CD14-positive monocyte (primary cell): Measurements from ENCODE around the gene TTC28. TPM values are rescaled to one million over a fixed set of nuclear protein-coding genes. Genes with fewer than 3 reads are reported as not detected.

Experiments used
- DNase-seq, 3 donors: peaks; one replicate each; pipeline ENCODE4 v3.0.0-alpha.2; 2011 to 2022
- H2AFZ ChIP-seq: 2 replicates; pipeline ENCODE4 v1.6.0; 2012; ENCODE audit warnings: mild to moderate bottlenecking, low read depth, low read length, inconsistent platforms; ENCODE audit not compliant: insufficient read depth, poor library complexity, severe bottlenecking
- H3K27ac ChIP-seq, 2 donors: 1 replicate in 1 of 2; 2 replicates in 1 of 2; pipeline ENCODE4 v1.5.1; 2012 to 2013; ENCODE audit warnings: low read length in 2 of 2, control low read depth in 1 of 2, inconsistent platforms in 1 of 2, low read depth in 1 of 2, mild to moderate bottlenecking in 1 of 2
- H3K27me3 ChIP-seq, 2 donors: one replicate each; pipeline versions ENCODE4 v1.6.0 to v1.6.1; 2011 to 2013; ENCODE audit warnings: low read length in 2 of 2; ENCODE audit not compliant: control insufficient read depth in 2 of 2, insufficient read depth in 2 of 2
- H3K36me3 ChIP-seq, 2 donors: replicated peaks in 1 of 2; 1 replicate in 1 of 2; 2 replicates in 1 of 2; pipeline versions ENCODE4 v1.5.1 to v1.6.1; 2012 to 2013; ENCODE audit warnings: low read length in 2 of 2, control low read depth in 1 of 2, inconsistent platforms in 1 of 2, mild to moderate bottlenecking in 1 of 2; ENCODE audit not compliant: insufficient read depth in 2 of 2, control insufficient read depth in 1 of 2
- H3K4me1 ChIP-seq, 2 donors: 1 replicate in 1 of 2; 2 replicates in 1 of 2; pipeline versions ENCODE4 v1.5.1 to v1.6.1; 2012 to 2013; ENCODE audit warnings: low read length in 2 of 2, control low read depth in 1 of 2, inconsistent platforms in 1 of 2, mild to moderate bottlenecking in 1 of 2, moderate library complexity in 1 of 2; ENCODE audit not compliant: insufficient read depth in 2 of 2, control insufficient read depth in 1 of 2
- H3K4me2 ChIP-seq: replicated peaks from 2 replicates; pipeline ENCODE3; 2012; ENCODE audit warnings: low read length, moderate library complexity, mild to moderate bottlenecking; ENCODE audit not compliant: poor library complexity, severe bottlenecking; ENCODE audit errors: extremely low read depth
- H3K4me3 ChIP-seq, 3 experiments: fragments of 200-600 bp in 1 of 3; sonication (generic) in 1 of 3; replicated peaks in 1 of 3; 1 replicate in 2 of 3; 2 replicates in 1 of 3; pipeline ENCODE4 v1.5.1; 2011 to 2013; ENCODE audit warnings: low read length in 3 of 3, mild to moderate bottlenecking in 3 of 3, control low read depth in 2 of 3, low read depth in 2 of 3, inconsistent platforms in 1 of 3, moderate library complexity in 1 of 3
- H3K79me2 ChIP-seq: 2 replicates; pipeline ENCODE4 v1.6.0; 2012; ENCODE audit warnings: mild to moderate bottlenecking, control low read depth, inconsistent platforms, low read length, moderate library complexity; ENCODE audit not compliant: insufficient read depth
- H3K9ac ChIP-seq: 2 replicates; pipeline ENCODE4 v1.6.0; 2017; ENCODE audit warnings: low read length, mild to moderate bottlenecking; ENCODE audit not compliant: insufficient read depth, poor library complexity, severe bottlenecking
- H3K9me3 ChIP-seq, 2 donors: replicated peaks in 1 of 2; 1 replicate in 1 of 2; 2 replicates in 1 of 2; pipeline versions ENCODE4 v1.5.1 to v1.6.1; 2012 to 2013; ENCODE audit warnings: low read length in 2 of 2, control low read depth in 1 of 2; ENCODE audit not compliant: control insufficient read depth in 1 of 2, insufficient read depth in 1 of 2
- H4K20me1 ChIP-seq: 2 replicates; pipeline ENCODE4 v1.6.0; 2012; ENCODE audit warnings: mild to moderate bottlenecking, low read length, control low read depth, moderate library complexity; ENCODE audit not compliant: insufficient read depth
- H3K27ac Mint-ChIP-seq, 7 donors: one replicate each; pipeline ENCODE4 v1.8.0; 2020; ENCODE audit warnings: mild to moderate bottlenecking in 7 of 7, mixed read lengths in 7 of 7, moderate library complexity in 6 of 7, inconsistent platforms in 2 of 7
- H3K27me3 Mint-ChIP-seq, 3 donors: one replicate each; pipeline ENCODE4 v1.8.0; 2021 to 2022; ENCODE audit warnings: low read depth in 3 of 3, mild to moderate bottlenecking in 3 of 3, mixed read lengths in 3 of 3, moderate library complexity in 3 of 3, inconsistent platforms in 1 of 3
- H3K36me3 Mint-ChIP-seq, 2 donors: one replicate each; pipeline ENCODE4 v1.8.0; 2020; ENCODE audit warnings: mixed read lengths in 2 of 2, inconsistent platforms in 1 of 2, mild to moderate bottlenecking in 1 of 2
- H3K4me1 Mint-ChIP-seq: one replicate; pipeline ENCODE4 v1.8.0; 2020; ENCODE audit warnings: mild to moderate bottlenecking, mixed read lengths
- H3K4me3 Mint-ChIP-seq, 2 donors: one replicate each; pipeline ENCODE4 v1.8.0; 2020; ENCODE audit warnings: mild to moderate bottlenecking in 2 of 2, mixed read lengths in 2 of 2, moderate library complexity in 1 of 2
- H3K9me3 Mint-ChIP-seq, 7 donors: one replicate each; pipeline ENCODE4 v1.8.0; 2020 to 2022; ENCODE audit warnings: mixed read lengths in 7 of 7, mild to moderate bottlenecking in 6 of 7, moderate library complexity in 6 of 7, inconsistent platforms in 2 of 7
- WGBS: methylation state at CpG from one replicate; pipeline ENCODE4 v1.1.5; 2013; ENCODE audit warnings: missing lambda C conversion rate; ENCODE audit not compliant: insufficient coverage; 5-methylcytosine and 5-hydroxymethylcytosine counted together
- intact Hi-C, 2 donors: fragments of 100-400 bp; cut with micrococcal nuclease; formaldehyde crosslinking; loops; one replicate each; pipeline versions ENCODE4 v1.15.0 to v1.15.1; 2023
- polyA plus RNA-seq, 3 donors: library from polyadenylated mRNA; depleted of rRNA in 1 of 3; unstranded in 2 of 3; stranded (reverse) in 1 of 3; fragments of 300-500 nt in 2 of 3; fragments of >200 nt in 1 of 3; fragmentation: Illumina TruSeq in 2 of 3; gene quantifications; 1 replicate in 2 of 3; 2 replicates in 1 of 3; pipeline ENCODE4 v1.2.3, GENCODE V29; 2012 to 2021
- TF ChIP-seq, protein P1 (sequence below): fragments of 200-600 bp; IDR thresholded peaks from one replicate; pipeline ENCODE4 v1.8.0; 2022; ENCODE audit warnings: antibody characterized with exemption, mild to moderate bottlenecking

TTC28 gene
- polyA plus RNA-seq, 3 donors = 0.24 to 0.61 TPM; not detected in 1

- Histone ChIP-seq H3K9me3 (no peaks in the 10 kb centered on the region), H3K4me2 (no peak overlapping the region), H3K36me3 (no peaks in the 10 kb centered on the region), H3K27ac (no peak overlapping the region), H3K27me3 (no peaks in the 10 kb centered on the region), H3K4me3 (no peak overlapping the region), H3K79me2 (no peaks in the 10 kb centered on the region), H2AFZ (no peak overlapping the region), H3K4me1 (no peaks in the 10 kb centered on the region), H3K9ac (no peak overlapping the region), H4K20me1 (no peaks in the 10 kb centered on the region)
- Mint-ChIP-seq H3K4me3 (no peak overlapping the region), H3K27me3 (peaks cover 1 to 2% (median 1%) of the 10 kb centered on the region in 3 donors), H3K4me1 (peaks cover 5% of the 10 kb centered on the region), H3K36me3 (no peaks in the 10 kb centered on the region), H3K9me3 (no peaks in the 10 kb centered on the region), H3K27ac (no peak overlapping the region)
- WGBS = 89% methylated on average over 2 of the region's 2 CpGs
- TF ChIP-seq, protein P1, sequence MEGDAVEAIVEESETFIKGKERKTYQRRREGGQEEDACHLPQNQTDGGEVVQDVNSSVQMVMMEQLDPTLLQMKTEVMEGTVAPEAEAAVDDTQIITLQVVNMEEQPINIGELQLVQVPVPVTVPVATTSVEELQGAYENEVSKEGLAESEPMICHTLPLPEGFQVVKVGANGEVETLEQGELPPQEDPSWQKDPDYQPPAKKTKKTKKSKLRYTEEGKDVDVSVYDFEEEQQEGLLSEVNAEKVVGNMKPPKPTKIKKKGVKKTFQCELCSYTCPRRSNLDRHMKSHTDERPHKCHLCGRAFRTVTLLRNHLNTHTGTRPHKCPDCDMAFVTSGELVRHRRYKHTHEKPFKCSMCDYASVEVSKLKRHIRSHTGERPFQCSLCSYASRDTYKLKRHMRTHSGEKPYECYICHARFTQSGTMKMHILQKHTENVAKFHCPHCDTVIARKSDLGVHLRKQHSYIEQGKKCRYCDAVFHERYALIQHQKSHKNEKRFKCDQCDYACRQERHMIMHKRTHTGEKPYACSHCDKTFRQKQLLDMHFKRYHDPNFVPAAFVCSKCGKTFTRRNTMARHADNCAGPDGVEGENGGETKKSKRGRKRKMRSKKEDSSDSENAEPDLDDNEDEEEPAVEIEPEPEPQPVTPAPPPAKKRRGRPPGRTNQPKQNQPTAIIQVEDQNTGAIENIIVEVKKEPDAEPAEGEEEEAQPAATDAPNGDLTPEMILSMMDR = no peak
- intact Hi-C loops = no loop called here
- DNase-seq = no peak
Observed at GRCh38 chr22:28116219-28116673, 563.4 kb downstream of the TTC28 start.

DNA sequence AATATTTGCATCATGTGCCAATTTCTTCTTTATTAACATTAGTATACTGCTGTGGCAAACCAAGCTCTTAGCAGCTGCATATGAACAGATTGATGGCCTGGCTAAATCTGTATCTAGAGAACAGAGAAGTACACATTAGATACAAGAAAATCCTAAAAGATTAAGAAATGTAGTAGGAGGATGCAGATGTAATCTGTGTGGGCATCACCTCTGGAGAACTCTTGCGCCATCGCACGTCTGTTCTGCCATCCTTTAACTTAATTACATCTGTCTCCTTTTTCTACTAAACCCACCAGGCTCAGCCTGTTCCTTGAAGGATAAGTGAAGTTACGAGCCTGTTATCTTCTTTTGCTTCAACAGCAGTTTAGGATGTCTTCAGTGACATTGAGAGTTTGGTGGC is 564.2 kb downstream of the TTC28 start:
- H2AFZ ChIP-seq = no peak overlapping the region
- no peak overlapping the region for H3K4me2 ChIP-seq
- Mint-ChIP-seq H3K27me3 (peaks cover 1 to 2% (median 1%) of the 10 kb centered on the region in 3 donors), H3K36me3 (no peaks in the 10 kb centered on the region), H3K27ac (no peak overlapping the region), H3K9me3 (no peaks in the 10 kb centered on the region), H3K4me1 (peaks cover 1% of the 10 kb centered on the region), H3K4me3 (no peak overlapping the region)
- no peaks in the 10 kb centered on the region for H4K20me1 ChIP-seq
- H3K27ac ChIP-seq = no peak overlapping the region
- no peak overlapping the region for H3K9ac ChIP-seq
- no CpG with 5 or more reads among the region's 4 CpGs for WGBS
- intact Hi-C loops = no loop called here
- H3K4me1 ChIP-seq = no peaks in the 10 kb centered on the region
- DNase-seq = no peak
- no peaks in the 10 kb centered on the region for H3K36me3 ChIP-seq
- TF ChIP-seq, protein P1 = no peak
- no peak overlapping the region for H3K4me3 ChIP-seq
- no peaks in the 10 kb centered on the region for H3K27me3 ChIP-seq
- no peaks in the 10 kb centered on the region for H3K9me3 ChIP-seq
- H3K79me2 ChIP-seq = no peaks in the 10 kb centered on the region
